ENCODE measurements around the gene PRR9.
A peak's percentile ranks its signal among the peaks of the same experiment; 100 is the strongest.

PRR9 gene

DNA sequence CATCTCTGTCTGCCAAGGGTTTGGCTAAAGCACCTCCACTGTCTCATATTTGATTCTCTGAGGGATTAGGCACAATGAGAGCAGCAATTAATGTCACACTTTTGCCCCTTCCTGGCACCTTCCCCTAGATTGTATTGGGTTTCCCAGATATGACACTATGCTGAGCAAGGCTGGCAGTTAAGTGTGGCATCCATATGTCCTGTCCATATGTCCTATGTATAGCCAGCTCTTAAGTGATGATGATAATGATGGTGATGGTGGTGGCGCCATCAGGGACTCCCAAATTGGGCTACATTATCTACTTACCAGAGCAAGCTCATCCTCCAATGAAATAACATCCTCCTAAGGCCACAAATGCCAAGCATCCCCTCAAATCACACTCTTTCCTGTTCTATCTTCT is 28.6 kb downstream of the PRR9 start:
- no peaks in the 10 kb centered on the region for H3K9me3 Mint-ChIP-seq
- H3K27me3 Mint-ChIP-seq: peaks cover 11% of the 10 kb centered on the region
- no peak overlapping the region for H3K27ac Mint-ChIP-seq
- no peak overlapping the region for H3K4me3 Mint-ChIP-seq
- no peak for ATAC-seq
- H3K4me1 Mint-ChIP-seq: no peaks in the 10 kb centered on the region
- DNase-seq: no peak
- no peaks in the 10 kb centered on the region for H3K36me3 Mint-ChIP-seq (ENCODE audit: low read depth)

- DNase-seq (no peak), ATAC-seq (no peak)
- Mint-ChIP-seq H3K27ac (no peak overlapping the region), H3K36me3 (ENCODE audit: low read depth) (no peaks in the 10 kb centered on the region), H3K4me3 (no peak overlapping the region), H3K4me1 (peaks cover 2% of the 10 kb centered on the region), H3K27me3 (peaks cover 16% of the 10 kb centered on the region), H3K9me3 (no peaks in the 10 kb centered on the region)
Measured at GRCh38 chr1:153246825-153247224, 29.4 kb downstream of the PRR9 start.

DNA sequence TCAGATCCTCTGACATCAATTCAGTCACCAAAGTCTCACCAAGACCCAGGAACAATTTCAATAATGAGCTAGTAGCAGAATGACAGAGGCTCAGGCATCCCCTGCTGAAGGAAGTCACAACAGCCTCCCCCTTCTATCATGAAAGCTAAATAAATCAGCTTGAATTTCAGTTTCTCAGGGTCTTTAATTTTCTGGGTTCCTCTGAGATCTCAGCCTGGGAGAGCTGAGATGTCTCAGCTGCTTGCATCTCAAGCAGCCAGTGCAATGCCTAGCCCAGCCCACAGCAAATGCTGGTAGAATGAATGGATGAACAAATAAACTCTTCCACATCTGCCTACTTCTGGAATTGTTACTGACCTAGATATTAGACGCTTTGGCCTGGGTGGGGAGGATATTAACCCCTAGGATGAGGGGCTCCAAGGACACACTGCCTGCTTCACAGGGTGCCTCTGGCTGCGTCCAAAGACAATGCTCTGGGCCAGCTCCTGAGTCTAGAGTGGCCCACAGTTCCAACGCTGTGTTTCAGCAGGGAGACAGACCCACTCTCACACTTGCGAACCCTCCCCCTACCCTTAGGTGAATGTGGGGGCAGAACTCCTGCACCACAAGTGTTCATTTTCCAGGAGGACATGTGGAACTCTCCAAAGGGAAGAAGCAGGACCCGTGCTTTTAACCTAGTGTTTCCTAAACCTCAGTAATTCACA is 30.9 kb downstream of the PRR9 start:
- Mint-ChIP-seq H3K36me3 (ENCODE audit: low read depth) (no peaks in the 10 kb centered on the region), H3K27me3 (peaks cover 16% of the 10 kb centered on the region), H3K27ac (no peak overlapping the region), H3K4me3 (no peak overlapping the region), H3K9me3 (no peaks in the 10 kb centered on the region), H3K4me1 (peaks cover 2% of the 10 kb centered on the region)
- no peak for ATAC-seq
- no peak for DNase-seq

DNA sequence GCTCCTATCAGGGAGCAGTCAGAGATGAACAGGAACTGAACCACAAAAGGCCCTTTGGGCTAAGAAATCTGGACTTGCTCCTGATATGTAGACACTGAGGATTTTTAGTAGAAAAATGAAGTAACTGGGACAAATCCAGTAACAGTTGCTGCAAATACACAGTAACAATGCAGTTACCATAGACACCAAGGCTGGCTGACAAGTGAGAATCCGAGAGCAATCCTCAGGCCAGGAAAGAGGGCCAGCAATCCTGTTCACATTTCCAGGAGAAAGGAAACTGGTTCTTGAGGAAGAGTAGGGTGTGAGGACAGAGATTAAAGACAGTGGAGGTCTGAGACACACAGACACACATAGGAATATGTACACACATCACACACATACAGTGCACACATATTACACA is 32.8 kb downstream of the PRR9 start:
- ATAC-seq (no peak), DNase-seq (no peak)
- H3K4me1 Mint-ChIP-seq: peaks cover 2% of the 10 kb centered on the region
- H3K36me3 Mint-ChIP-seq (ENCODE audit: low read depth): no peaks in the 10 kb centered on the region
- no peaks in the 10 kb centered on the region for H3K9me3 Mint-ChIP-seq
- peaks cover 21% of the 10 kb centered on the region for H3K27me3 Mint-ChIP-seq
- no peak overlapping the region for H3K27ac Mint-ChIP-seq
- no peak overlapping the region for H3K4me3 Mint-ChIP-seq

GRCh38 chr1:153251087-153251486 is 33.7 kb downstream of the PRR9 start:
- no peaks in the 10 kb centered on the region for H3K36me3 Mint-ChIP-seq (ENCODE audit: low read depth)
- no peak overlapping the region for H3K27ac Mint-ChIP-seq

DNA sequence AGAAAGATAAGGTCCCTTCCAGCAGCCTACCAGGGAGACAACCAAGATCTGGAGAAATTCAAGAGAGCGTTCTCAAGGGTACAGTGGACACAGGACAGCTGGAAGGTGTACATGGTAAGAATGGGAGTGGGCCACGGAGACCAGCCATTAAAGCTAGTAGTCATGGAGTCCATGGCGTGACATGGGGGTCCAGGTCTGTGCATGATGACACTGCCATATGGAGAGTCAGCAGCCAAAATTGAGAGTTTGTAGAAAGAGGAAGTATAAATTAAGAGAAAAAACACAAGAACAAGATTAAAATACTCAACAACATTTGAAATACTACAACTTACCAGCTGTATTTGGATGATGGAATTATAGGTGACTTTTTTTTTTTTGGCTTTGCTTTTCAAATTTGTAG is 34.2 kb downstream of the PRR9 start:
- H3K4me3 Mint-ChIP-seq: no peak overlapping the region
- ATAC-seq (no peak), DNase-seq (no peak)
- H3K27ac Mint-ChIP-seq: no peak overlapping the region
- H3K36me3 Mint-ChIP-seq (ENCODE audit: low read depth): no peaks in the 10 kb centered on the region
- H3K27me3 Mint-ChIP-seq: peaks cover 21% of the 10 kb centered on the region
- peaks cover 2% of the 10 kb centered on the region for H3K4me1 Mint-ChIP-seq
- H3K9me3 Mint-ChIP-seq: no peaks in the 10 kb centered on the region

More at GRCh38 chr1:153251087-153251486, 33.7 kb downstream of the PRR9 start:
- Mint-ChIP-seq H3K9me3 (no peaks in the 10 kb centered on the region), H3K4me1 (peaks cover 2% of the 10 kb centered on the region), H3K27me3 (peaks cover 21% of the 10 kb centered on the region), H3K4me3 (no peak overlapping the region)
- DNase-seq (no peak), ATAC-seq (no peak)

DNA sequence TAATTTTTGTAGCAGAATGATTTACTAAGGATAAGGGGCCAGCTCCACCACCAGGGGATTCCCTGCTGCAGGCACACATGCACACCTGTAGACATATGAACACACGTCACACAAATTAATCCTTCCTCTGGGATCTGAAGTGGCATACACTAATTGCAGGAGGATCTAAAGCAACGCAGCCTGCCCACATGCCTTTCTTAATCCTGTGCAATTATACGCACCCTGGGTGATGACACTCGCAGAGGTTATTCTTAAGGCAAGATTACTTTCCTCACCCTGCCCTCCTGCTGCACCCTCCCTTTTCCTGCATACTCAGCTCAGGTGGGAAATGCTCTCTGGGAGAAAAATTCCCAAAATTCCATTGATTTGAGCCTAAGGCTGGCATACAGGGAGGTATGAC is 34.6 kb downstream of the PRR9 start:
- peaks cover 21% of the 10 kb centered on the region for H3K27me3 Mint-ChIP-seq
- peaks cover 2% of the 10 kb centered on the region for H3K4me1 Mint-ChIP-seq
- H3K27ac Mint-ChIP-seq: no peak overlapping the region
- no peak for ATAC-seq
- no peaks in the 10 kb centered on the region for H3K9me3 Mint-ChIP-seq
- DNase-seq: no peak
- no peak overlapping the region for H3K4me3 Mint-ChIP-seq
- no peaks in the 10 kb centered on the region for H3K36me3 Mint-ChIP-seq (ENCODE audit: low read depth)

- peaks cover 18% of the 10 kb centered on the region for H3K27me3 Mint-ChIP-seq
- no peak overlapping the region for H3K4me3 Mint-ChIP-seq
- no peaks in the 10 kb centered on the region for H3K36me3 Mint-ChIP-seq (ENCODE audit: low read depth)
- DNase-seq (no peak), ATAC-seq (no peak)
- peaks cover 2% of the 10 kb centered on the region for H3K4me1 Mint-ChIP-seq
- H3K27ac Mint-ChIP-seq: no peak overlapping the region
- no peaks in the 10 kb centered on the region for H3K9me3 Mint-ChIP-seq
Measured at GRCh38 chr1:153253076-153253475, 35.7 kb downstream of the PRR9 start.

DNA sequence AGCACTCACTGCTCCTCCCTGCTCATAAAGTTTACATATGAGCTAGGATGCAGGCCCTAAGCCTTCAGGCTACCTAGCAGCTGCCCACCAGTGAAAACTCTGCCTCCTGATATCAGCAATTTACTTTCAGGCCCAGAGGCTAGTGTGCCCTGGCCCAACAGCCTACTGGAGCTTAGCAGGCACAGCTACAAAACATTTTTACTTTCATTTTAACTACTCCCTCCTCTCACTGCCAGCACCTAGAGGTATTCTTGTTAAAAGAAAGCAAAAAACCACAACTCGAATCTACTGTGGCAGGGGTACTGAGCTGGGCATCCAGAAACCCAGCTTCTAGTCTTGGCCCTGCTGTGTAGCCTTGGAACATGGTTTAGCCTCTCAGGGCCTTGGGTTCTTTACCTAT is 36.3 kb downstream of the PRR9 start:
- DNase-seq (no peak), ATAC-seq (no peak)
- Mint-ChIP-seq H3K27me3 (peaks cover 21% of the 10 kb centered on the region), H3K9me3 (no peaks in the 10 kb centered on the region), H3K4me1 (peaks cover 2% of the 10 kb centered on the region), H3K36me3 (ENCODE audit: low read depth) (no peaks in the 10 kb centered on the region), H3K4me3 (no peak overlapping the region), H3K27ac (no peak overlapping the region)

GRCh38 chr1:153259387-153259786 is 42.0 kb downstream of the PRR9 start, which contains the start of gene LORICRIN:
Gene LORICRIN, plus strand, starts transcription at chr1:153259687. Its CDS starts 1,263 bp downstream, at chr1:153260950.
- DNase-seq (no peak), ATAC-seq (no peak)
- peaks cover 50% of the 10 kb centered on the region for H3K27me3 Mint-ChIP-seq
- H3K9me3 Mint-ChIP-seq: no peaks in the 10 kb centered on the region
- peaks cover 29% of the 10 kb centered on the region for H3K4me1 Mint-ChIP-seq
- H3K4me3 Mint-ChIP-seq: peak within 1 kb of the TSS; percentile 53
- H3K27ac Mint-ChIP-seq: no peak within 1 kb of the TSS
- H3K36me3 Mint-ChIP-seq (ENCODE audit: low read depth): no peaks in the 10 kb centered on the region

- Mint-ChIP-seq H3K36me3 (ENCODE audit: low read depth) (no peaks in the 10 kb centered on the region), H3K4me3 (peak overlapping the region; percentile 53), H3K27me3 (peaks cover 59% of the 10 kb centered on the region)
Measured at GRCh38 chr1:153260585-153261280, 43.3 kb downstream of the PRR9 start.

DNA sequence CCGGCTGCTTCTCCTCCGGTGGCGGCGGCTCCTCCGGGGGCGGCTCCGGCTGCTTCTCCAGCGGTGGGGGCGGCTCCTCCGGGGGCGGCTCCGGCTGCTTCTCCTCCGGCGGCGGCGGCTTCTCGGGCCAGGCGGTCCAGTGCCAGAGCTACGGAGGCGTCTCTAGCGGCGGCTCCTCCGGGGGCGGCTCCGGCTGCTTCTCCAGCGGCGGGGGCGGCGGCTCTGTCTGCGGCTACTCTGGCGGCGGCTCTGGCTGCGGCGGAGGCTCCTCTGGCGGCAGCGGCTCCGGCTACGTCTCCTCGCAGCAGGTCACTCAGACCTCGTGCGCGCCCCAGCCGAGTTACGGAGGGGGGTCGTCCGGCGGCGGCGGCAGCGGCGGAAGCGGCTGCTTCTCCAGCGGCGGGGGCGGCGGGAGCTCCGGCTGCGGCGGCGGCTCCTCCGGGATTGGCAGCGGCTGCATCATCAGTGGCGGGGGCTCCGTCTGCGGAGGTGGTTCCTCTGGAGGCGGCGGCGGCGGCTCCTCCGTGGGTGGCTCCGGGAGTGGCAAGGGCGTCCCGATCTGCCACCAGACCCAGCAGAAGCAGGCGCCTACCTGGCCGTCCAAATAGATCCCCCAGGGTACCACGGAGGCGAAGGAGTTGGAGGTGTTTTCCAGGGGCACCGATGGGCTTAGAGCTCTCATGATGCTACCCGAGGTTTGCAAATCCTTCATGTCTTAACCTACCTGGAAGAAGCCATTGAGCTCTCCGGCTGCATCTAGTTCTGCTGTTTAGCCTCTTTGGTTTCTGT is 44.1 kb downstream of the PRR9 start:
- Mint-ChIP-seq H3K36me3 (ENCODE audit: low read depth) (no peaks in the 10 kb centered on the region), H3K27ac (no peak overlapping the region), H3K4me3 (peak overlapping the region; percentile 65), H3K9me3 (no peaks in the 10 kb centered on the region), H3K4me1 (peaks cover 29% of the 10 kb centered on the region), H3K27me3 (peaks cover 65% of the 10 kb centered on the region)
- ATAC-seq (no peak), DNase-seq (peak; percentile 20)

More at GRCh38 chr1:153260585-153261280, 43.3 kb downstream of the PRR9 start:
- peak; percentile 18 for DNase-seq
- H3K4me1 Mint-ChIP-seq: peaks cover 29% of the 10 kb centered on the region
- no peak for ATAC-seq
- H3K9me3 Mint-ChIP-seq: no peaks in the 10 kb centered on the region
- no peak overlapping the region for H3K27ac Mint-ChIP-seq

- Mint-ChIP-seq H3K4me3 (peak overlapping the region; percentile 65), H3K36me3 (ENCODE audit: low read depth) (no peaks in the 10 kb centered on the region), H3K27ac (no peak overlapping the region), H3K27me3 (peaks cover 71% of the 10 kb centered on the region), H3K9me3 (no peaks in the 10 kb centered on the region), H3K4me1 (peaks cover 29% of the 10 kb centered on the region)
- ATAC-seq (no peak), DNase-seq (no peak)
Measured at GRCh38 chr1:153262070-153262366, 44.6 kb downstream of the PRR9 start.

GRCh38 chr1:153262462-153263157 is 45.2 kb downstream of the PRR9 start:
- Mint-ChIP-seq H3K4me3 (peak overlapping the region; percentile 65), H3K4me1 (peaks cover 29% of the 10 kb centered on the region), H3K36me3 (ENCODE audit: low read depth) (no peaks in the 10 kb centered on the region), H3K27me3 (peaks cover 75% of the 10 kb centered on the region), H3K27ac (no peak overlapping the region), H3K9me3 (no peaks in the 10 kb centered on the region)
- peak; percentile 34 for ATAC-seq
- DNase-seq: no peak

All from activated naive CD8-positive, alpha-beta T cell treated with anti-CD3 and anti-CD28 coated beads, Interleukin-2, amount 50 U/mL, for 24 hours (primary cell).